ENCODE measurements around the gene DPF3. TPM values are rescaled to one million over a fixed set of nuclear protein-coding genes. Genes with fewer than 3 reads are reported as not detected.

Gene DPF3
- total RNA-seq, 2 experiments from 2014 or later = 10.3 to 10.7 TPM

GRCh38 chr14:72775923-72776554, 117.9 kb downstream of the DPF3 start:
- H3K9me3 Mint-ChIP-seq (ENCODE audit: insufficient read depth) = peaks cover 7% of the 10 kb centered on the region
- peaks cover 13% of the 10 kb centered on the region for H3K36me3 Mint-ChIP-seq (ENCODE audit: low read depth)
- peaks cover 5% of the 10 kb centered on the region for H3K27me3 Mint-ChIP-seq (ENCODE audit: low read depth)
- DNase-seq (no peak), ATAC-seq (no peak)
- H3K27ac Mint-ChIP-seq = no peak overlapping the region
- CTCF ChIA-PET = no interaction called here
- POLR2A ChIA-PET = interaction anchor here (0.6 kb wide), 1 partner anchor 1715 kb away, joined by 3 read pairs; no protein-coding TSS in a partner anchor
- no peak overlapping the region for H3K4me3 Mint-ChIP-seq
- peaks cover 11% of the 10 kb centered on the region for H3K4me1 Mint-ChIP-seq (ENCODE audit: low read depth)

DNA sequence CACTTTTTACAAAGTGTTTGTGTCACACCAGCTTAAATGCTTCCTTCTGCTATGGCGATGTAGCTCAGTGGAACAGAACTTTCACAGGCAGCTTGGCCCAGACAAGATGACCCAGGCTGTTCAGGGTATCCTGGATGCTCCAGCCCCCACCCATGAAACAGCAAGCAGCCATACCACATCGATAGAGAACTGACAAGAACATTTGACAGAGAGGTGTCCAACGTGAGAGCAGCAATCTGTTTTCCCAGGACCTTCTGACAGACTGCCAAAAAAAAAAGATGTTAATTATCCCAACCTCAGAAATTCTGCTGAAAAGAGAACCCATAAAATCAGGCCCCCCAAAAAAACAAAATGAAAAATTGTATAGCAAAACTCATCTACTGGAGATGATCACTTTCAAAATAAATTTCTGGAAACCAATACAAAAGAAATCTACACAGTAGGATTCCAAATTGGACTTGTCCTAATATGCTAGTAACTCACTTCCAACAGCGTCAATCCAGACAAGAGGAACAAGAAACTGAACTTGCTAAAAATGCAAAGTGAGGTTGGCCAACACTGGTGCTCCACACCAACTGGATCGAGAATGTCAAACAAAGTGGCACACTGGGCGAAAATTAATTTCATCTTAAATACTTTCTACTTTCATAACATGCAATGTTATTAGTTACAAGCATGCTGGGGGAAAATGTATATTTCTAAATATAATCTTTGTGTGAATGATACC, 118.8 kb downstream of the DPF3 start:
- DNase-seq (no peak), ATAC-seq (no peak)
- ChIA-PET POLR2A (no interaction called here), CTCF (no interaction called here)
- Mint-ChIP-seq H3K27me3 (ENCODE audit: low read depth) (peaks cover 2% of the 10 kb centered on the region), H3K4me1 (ENCODE audit: low read depth) (peaks cover 11% of the 10 kb centered on the region), H3K4me3 (no peak overlapping the region), H3K27ac (no peak overlapping the region), H3K36me3 (ENCODE audit: low read depth) (peaks cover 18% of the 10 kb centered on the region), H3K9me3 (ENCODE audit: insufficient read depth) (peaks cover 7% of the 10 kb centered on the region)

GRCh38 chr14:72774141-72774540, 119.8 kb downstream of the DPF3 start:
- peaks cover 2% of the 10 kb centered on the region for H3K27me3 Mint-ChIP-seq (ENCODE audit: low read depth)
- ChIA-PET CTCF (no interaction called here), POLR2A (no interaction called here)
- no peak for ATAC-seq
- peaks cover 7% of the 10 kb centered on the region for H3K9me3 Mint-ChIP-seq (ENCODE audit: insufficient read depth)
- peaks cover 11% of the 10 kb centered on the region for H3K4me1 Mint-ChIP-seq (ENCODE audit: low read depth)
- peaks cover 17% of the 10 kb centered on the region for H3K36me3 Mint-ChIP-seq (ENCODE audit: low read depth)
- no peak overlapping the region for H3K27ac Mint-ChIP-seq
- H3K4me3 Mint-ChIP-seq = no peak overlapping the region
- DNase-seq = no peak

- H3K4me3 Mint-ChIP-seq = no peak overlapping the region
- POLR2A ChIA-PET = no interaction called here
- no peak overlapping the region for H3K27ac Mint-ChIP-seq
- peaks cover 6% of the 10 kb centered on the region for H3K27me3 Mint-ChIP-seq (ENCODE audit: low read depth)
- ATAC-seq (no peak), DNase-seq (no peak)
- H3K4me1 Mint-ChIP-seq (ENCODE audit: low read depth) = peaks cover 4% of the 10 kb centered on the region
- peaks cover 14% of the 10 kb centered on the region for H3K9me3 Mint-ChIP-seq (ENCODE audit: insufficient read depth)
- H3K36me3 Mint-ChIP-seq (ENCODE audit: low read depth) = peaks cover 21% of the 10 kb centered on the region
- CTCF ChIA-PET = no interaction called here
Measured at GRCh38 chr14:72771561-72771960, 122.3 kb downstream of the DPF3 start.

DNA sequence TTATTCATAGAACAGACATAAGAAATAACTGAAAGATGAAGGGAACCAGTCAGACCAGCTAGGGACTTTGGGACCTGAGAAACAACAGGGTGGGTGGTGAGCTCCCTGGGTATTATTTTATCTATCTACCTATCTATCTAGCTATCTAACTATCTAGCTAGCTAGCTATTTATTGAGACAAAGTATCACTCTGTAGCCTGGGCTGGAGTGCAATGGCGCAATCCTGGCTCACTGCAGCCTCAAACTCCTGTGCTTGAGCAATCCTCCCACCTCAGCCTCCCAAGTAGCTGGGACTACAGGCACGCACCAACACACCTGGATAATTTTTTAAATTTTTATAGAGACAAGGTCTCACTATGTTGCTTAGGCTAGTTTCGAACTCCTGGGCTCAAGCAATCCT, 127.6 kb downstream of the DPF3 start:
- DNase-seq = no peak
- ChIA-PET CTCF (no interaction called here), POLR2A (no interaction called here)
- Mint-ChIP-seq H3K4me3 (no peak overlapping the region), H3K4me1 (ENCODE audit: low read depth) (no peaks in the 10 kb centered on the region), H3K27ac (no peak overlapping the region), H3K36me3 (ENCODE audit: low read depth) (peaks cover 21% of the 10 kb centered on the region), H3K27me3 (ENCODE audit: low read depth) (peaks cover 4% of the 10 kb centered on the region), H3K9me3 (ENCODE audit: insufficient read depth) (peaks cover 17% of the 10 kb centered on the region)
- ATAC-seq = no peak

GRCh38 chr14:72763892-72764291, 130.0 kb downstream of the DPF3 start:
- POLR2A ChIA-PET = no interaction called here
- CTCF ChIA-PET = no interaction called here
- no peak overlapping the region for H3K27ac Mint-ChIP-seq

GRCh38 chr14:72759670-72760069, 134.2 kb downstream of the DPF3 start:
- H3K36me3 Mint-ChIP-seq (ENCODE audit: low read depth) = peaks cover 25% of the 10 kb centered on the region
- ChIA-PET POLR2A (no interaction called here), CTCF (no interaction called here)
- ATAC-seq (no peak), DNase-seq (no peak)
- H3K4me1 Mint-ChIP-seq (ENCODE audit: low read depth) = no peaks in the 10 kb centered on the region
- no peak overlapping the region for H3K27ac Mint-ChIP-seq
- H3K27me3 Mint-ChIP-seq (ENCODE audit: low read depth) = peaks cover 2% of the 10 kb centered on the region
- H3K9me3 Mint-ChIP-seq (ENCODE audit: insufficient read depth) = peaks cover 47% of the 10 kb centered on the region
- no peak overlapping the region for H3K4me3 Mint-ChIP-seq

More at GRCh38 chr14:72763892-72764291, 130.0 kb downstream of the DPF3 start:
- no peak for DNase-seq
- Mint-ChIP-seq H3K4me1 (ENCODE audit: low read depth) (no peaks in the 10 kb centered on the region), H3K36me3 (ENCODE audit: low read depth) (peaks cover 26% of the 10 kb centered on the region), H3K9me3 (ENCODE audit: insufficient read depth) (peaks cover 36% of the 10 kb centered on the region), H3K27me3 (ENCODE audit: low read depth) (peaks cover 4% of the 10 kb centered on the region), H3K4me3 (no peak overlapping the region)
- no peak for ATAC-seq

DNA sequence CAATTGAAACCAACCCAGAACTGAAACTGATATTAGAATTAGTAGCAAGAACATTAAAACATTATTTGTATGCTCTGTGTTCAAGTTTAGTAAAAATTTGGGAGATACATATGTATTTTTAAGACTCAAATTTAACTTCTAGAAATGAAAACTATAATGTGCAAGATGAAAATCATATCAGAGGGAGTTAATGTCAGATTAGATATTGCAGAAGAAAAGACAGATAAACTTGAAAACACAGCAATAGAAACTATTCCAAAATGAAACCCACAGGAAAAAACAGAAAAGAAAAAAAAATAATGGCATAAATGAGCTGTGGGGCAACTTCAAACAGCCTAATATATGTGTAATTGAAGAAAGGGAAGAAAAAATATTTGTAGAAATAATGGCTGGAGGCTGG, 134.9 kb downstream of the DPF3 start:
- Mint-ChIP-seq H3K4me1 (ENCODE audit: low read depth) (no peaks in the 10 kb centered on the region), H3K27ac (no peak overlapping the region), H3K4me3 (no peak overlapping the region), H3K36me3 (ENCODE audit: low read depth) (peaks cover 25% of the 10 kb centered on the region), H3K9me3 (ENCODE audit: insufficient read depth) (peaks cover 47% of the 10 kb centered on the region), H3K27me3 (ENCODE audit: low read depth) (peaks cover 2% of the 10 kb centered on the region)
- ChIA-PET CTCF (no interaction called here), POLR2A (no interaction called here)
- ATAC-seq (no peak), DNase-seq (no peak)

DNA sequence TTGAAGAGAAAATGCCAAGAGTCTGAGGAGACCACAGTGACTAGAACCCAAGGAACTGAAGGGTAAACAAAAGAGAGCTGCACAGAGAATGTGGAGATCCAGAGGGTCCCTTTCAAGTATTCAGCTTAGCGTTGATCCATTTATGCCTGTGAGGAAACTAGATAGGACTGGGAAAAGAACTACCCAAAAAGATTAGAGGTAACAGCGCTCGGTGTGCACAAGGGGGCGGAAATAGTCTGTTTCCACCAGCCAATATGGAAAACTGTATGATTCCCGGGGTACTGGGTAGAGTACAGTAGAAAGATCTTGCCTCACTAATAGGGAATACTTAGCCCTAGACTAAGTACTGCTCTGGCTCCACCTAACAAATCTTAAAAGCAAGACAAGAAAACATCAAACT, 135.5 kb downstream of the DPF3 start:
- no peak overlapping the region for H3K4me3 Mint-ChIP-seq
- H3K36me3 Mint-ChIP-seq (ENCODE audit: low read depth) = peaks cover 25% of the 10 kb centered on the region
- peaks cover 2% of the 10 kb centered on the region for H3K27me3 Mint-ChIP-seq (ENCODE audit: low read depth)
- H3K4me1 Mint-ChIP-seq (ENCODE audit: low read depth) = no peaks in the 10 kb centered on the region
- CTCF ChIA-PET = no interaction called here
- no peak overlapping the region for H3K27ac Mint-ChIP-seq
- peaks cover 47% of the 10 kb centered on the region for H3K9me3 Mint-ChIP-seq (ENCODE audit: insufficient read depth)
- POLR2A ChIA-PET = no interaction called here
- DNase-seq (no peak), ATAC-seq (no peak)

- Mint-ChIP-seq H3K4me1 (ENCODE audit: low read depth) (peaks cover 5% of the 10 kb centered on the region), H3K36me3 (ENCODE audit: low read depth) (peaks cover 29% of the 10 kb centered on the region), H3K4me3 (no peak overlapping the region), H3K9me3 (ENCODE audit: insufficient read depth) (peaks cover 47% of the 10 kb centered on the region), H3K27ac (no peak overlapping the region), H3K27me3 (ENCODE audit: low read depth) (peaks cover 2% of the 10 kb centered on the region)
- ChIA-PET CTCF (no interaction called here), POLR2A (no interaction called here)
- DNase-seq (no peak), ATAC-seq (no peak)
Measured at GRCh38 chr14:72756967-72757366, 136.9 kb downstream of the DPF3 start.

GRCh38 chr14:72755766-72756165, 138.1 kb downstream of the DPF3 start:
- Mint-ChIP-seq H3K4me1 (ENCODE audit: low read depth) (peaks cover 7% of the 10 kb centered on the region), H3K27me3 (ENCODE audit: low read depth) (peaks cover 2% of the 10 kb centered on the region), H3K4me3 (no peak overlapping the region), H3K9me3 (ENCODE audit: insufficient read depth) (peaks cover 40% of the 10 kb centered on the region), H3K27ac (no peak overlapping the region), H3K36me3 (ENCODE audit: low read depth) (peaks cover 29% of the 10 kb centered on the region)
- DNase-seq = no peak
- CTCF ChIA-PET = no interaction called here
- POLR2A ChIA-PET = no interaction called here
- no peak for ATAC-seq

DNA sequence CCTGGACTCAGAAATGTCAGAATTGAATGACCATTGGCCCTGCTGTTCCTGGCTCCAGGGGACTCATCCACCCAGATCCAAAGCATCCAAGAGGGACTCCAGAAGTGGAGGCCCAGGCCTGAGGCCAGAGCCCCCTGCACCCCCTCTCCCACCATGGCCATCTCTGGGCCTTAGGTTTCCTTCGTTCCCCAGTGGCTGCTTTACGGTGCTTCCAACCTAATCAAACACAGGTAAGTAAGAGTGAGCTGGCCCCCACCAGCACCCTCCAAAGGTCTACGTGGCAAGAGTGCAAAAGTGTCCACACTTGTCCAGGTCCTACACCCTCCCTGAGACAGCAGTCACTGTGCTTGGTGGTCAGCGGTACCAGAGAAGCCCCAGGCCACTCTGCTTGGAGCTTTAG, 139.0 kb downstream of the DPF3 start:
- H3K9me3 Mint-ChIP-seq (ENCODE audit: insufficient read depth) = peaks cover 35% of the 10 kb centered on the region

More for the DNA sequence above, 139.0 kb downstream of the DPF3 start:
- POLR2A ChIA-PET = no interaction called here
- Mint-ChIP-seq H3K4me1 (ENCODE audit: low read depth) (peaks cover 7% of the 10 kb centered on the region), H3K27ac (no peak overlapping the region), H3K36me3 (ENCODE audit: low read depth) (peaks cover 29% of the 10 kb centered on the region), H3K4me3 (no peak overlapping the region), H3K27me3 (ENCODE audit: low read depth) (peaks cover 2% of the 10 kb centered on the region)
- CTCF ChIA-PET = interaction anchor here (1.0 kb wide), 1 partner anchor 241 kb away, joined by 3 read pairs; no protein-coding TSS in a partner anchor
- DNase-seq (no peak), ATAC-seq (no peak)

Data from activated CD8-positive, alpha-beta T cell treated with anti-CD3 and anti-CD28 coated beads, Interleukin-2, amount 10 ng/mL, durations not matched to agents 7 days and 5 days (primary cell).